ENCODE data around the gene ADCY10. TPM values are rescaled to one million over a fixed set of nuclear protein-coding genes. Genes with fewer than 3 reads are reported as not detected.
A peak's percentile ranks its signal among the peaks of the same experiment; 100 is the strongest.

ADCY10 gene
- total and polyA plus RNA-seq, 2 of the 4 experiments (the other 2 are of a cell fraction) = under 0.01 to 0.03 TPM

DNA sequence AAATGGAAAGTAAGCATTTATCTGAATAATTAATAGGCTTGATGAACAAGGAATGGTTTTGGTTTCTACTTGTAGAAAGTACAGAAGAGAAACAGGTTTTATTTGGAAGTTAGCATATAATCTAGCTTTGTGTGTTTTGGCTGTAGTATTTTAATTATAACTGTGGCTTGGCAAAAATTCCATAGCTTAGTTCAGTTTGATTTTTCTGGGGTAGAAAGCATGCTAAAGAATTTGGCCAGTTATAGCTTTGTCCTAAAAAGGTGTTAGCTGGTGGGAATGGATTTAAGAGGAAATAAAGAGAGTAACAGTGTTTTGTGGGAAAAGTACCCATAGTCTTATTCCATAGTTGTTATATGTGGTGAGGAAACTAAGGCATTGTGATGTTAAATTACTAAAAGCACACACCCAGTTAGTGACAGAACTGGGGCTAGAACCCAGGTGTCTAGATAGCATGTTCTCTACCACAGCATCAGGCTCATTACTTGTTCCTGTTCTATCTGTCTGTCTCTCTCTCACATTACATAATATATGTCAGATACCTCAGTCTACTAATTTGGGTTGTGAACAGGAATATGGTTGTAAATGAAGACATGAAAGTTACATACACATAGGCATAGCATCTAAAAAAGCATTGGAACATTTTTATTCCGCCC lies 137.2 kb downstream of the ADCY10 start:
- in situ Hi-C loops (cut with MboI; ENCODE audit: low sequenced_read_pairs) = no loop called here

More for the DNA sequence above, 137.2 kb downstream of the ADCY10 start:
- H3K27me3 ChIP-seq (ENCODE audit: control insufficient read depth, insufficient read depth, low read length) = no peaks in the 10 kb centered on the region
- ATAC-seq (ENCODE audit: low read depth) = no peak; the same call in 1 of the 2 replicates
- H2BK120ac ChIP-seq (ENCODE audit: low read depth, low read length) = no peak overlapping the region
- H4K91ac ChIP-seq (ENCODE audit: insufficient read depth, low read depth, low read length) = no peak overlapping the region
- H3K23ac ChIP-seq (ENCODE audit: low read depth, low read length) = no peak overlapping the region; the same call in 1 of the 2 replicates
- H3K27ac ChIP-seq (ENCODE audit: insufficient read depth, low read length) = no peak overlapping the region
- TF ChIP-seq MAFK (IDR thresholded peaks at IDR 0.05; ENCODE audit: low read depth, low read length) = no peak
- no peak for TF ChIP-seq CEBPB (IDR thresholded peaks at IDR 0.05; ENCODE audit: low read depth, low read length)
- TF ChIP-seq BHLHE40 (IDR thresholded peaks at IDR 0.05; ENCODE audit: low read depth, low read length) = no peak
- no peak for TF ChIP-seq RAD21 (IDR thresholded peaks at IDR 0.05; ENCODE audit: low read length)
- TF ChIP-seq NFE2L2 (IDR thresholded peaks at IDR 0.05; ENCODE audit: low read depth, low read length) = no peak
- no peak for TF ChIP-seq RCOR1 (IDR thresholded peaks at IDR 0.05; ENCODE audit: insufficient replicate concordance, low read length)
- TF ChIP-seq RFX5 (IDR thresholded peaks at IDR 0.05; ENCODE audit: low read depth, low read length) = no peak
- TF ChIP-seq CHD1 (IDR thresholded peaks at IDR 0.05; ENCODE audit: low read depth, low read length) = no peak
- no peak for TF ChIP-seq FOS (IDR thresholded peaks at IDR 0.05; ENCODE audit: low read depth, low read length)
- TF ChIP-seq SMC3 (IDR thresholded peaks at IDR 0.05; ENCODE audit: low read depth, low read length) = no peak
- no peak for TF ChIP-seq MAZ (IDR thresholded peaks at IDR 0.05; ENCODE audit: borderline replicate concordance, low read depth, low read length)
- no peak for TF ChIP-seq POLR2A (IDR thresholded peaks at IDR 0.05; ENCODE audit: low read depth, low read length)
- TF ChIP-seq, protein P1, sequence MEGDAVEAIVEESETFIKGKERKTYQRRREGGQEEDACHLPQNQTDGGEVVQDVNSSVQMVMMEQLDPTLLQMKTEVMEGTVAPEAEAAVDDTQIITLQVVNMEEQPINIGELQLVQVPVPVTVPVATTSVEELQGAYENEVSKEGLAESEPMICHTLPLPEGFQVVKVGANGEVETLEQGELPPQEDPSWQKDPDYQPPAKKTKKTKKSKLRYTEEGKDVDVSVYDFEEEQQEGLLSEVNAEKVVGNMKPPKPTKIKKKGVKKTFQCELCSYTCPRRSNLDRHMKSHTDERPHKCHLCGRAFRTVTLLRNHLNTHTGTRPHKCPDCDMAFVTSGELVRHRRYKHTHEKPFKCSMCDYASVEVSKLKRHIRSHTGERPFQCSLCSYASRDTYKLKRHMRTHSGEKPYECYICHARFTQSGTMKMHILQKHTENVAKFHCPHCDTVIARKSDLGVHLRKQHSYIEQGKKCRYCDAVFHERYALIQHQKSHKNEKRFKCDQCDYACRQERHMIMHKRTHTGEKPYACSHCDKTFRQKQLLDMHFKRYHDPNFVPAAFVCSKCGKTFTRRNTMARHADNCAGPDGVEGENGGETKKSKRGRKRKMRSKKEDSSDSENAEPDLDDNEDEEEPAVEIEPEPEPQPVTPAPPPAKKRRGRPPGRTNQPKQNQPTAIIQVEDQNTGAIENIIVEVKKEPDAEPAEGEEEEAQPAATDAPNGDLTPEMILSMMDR (conservative IDR thresholded peaks at IDR 0.05; ENCODE audit: low read depth, low read length) = no peak
- H3K9ac ChIP-seq (ENCODE audit: low read depth, low read length) = no peak overlapping the region
- H2BK15ac ChIP-seq (ENCODE audit: low read depth, low read length) = no peak overlapping the region
- no TSS peak for BruUV-seq (replicated peaks)
- CTCF ChIA-PET = interaction anchor here (0.6 to 1.6 kb wide), 3 partner anchors 9 to 29 kb away, joined by 3 to 7 read pairs (median 4); no protein-coding TSS in a partner anchor
- no peaks in the 10 kb centered on the region for H3K9me3 ChIP-seq (ENCODE audit: control insufficient read depth, insufficient read depth, low read length)
- H3K4me2 ChIP-seq (ENCODE audit: low read depth, low read length) = no peak overlapping the region
- H3K14ac ChIP-seq (replicated peaks; ENCODE audit: low read depth, low read length) = no peak overlapping the region; the same call in 1 of the 2 replicates
- no peak overlapping the region for H2AK9ac ChIP-seq (replicated peaks; ENCODE audit: low read depth, low read length, poor library complexity)
- WGBS, 2 experiments (ENCODE audit: extremely low coverage in 2 of 2, insufficient read length in 1 of 2) = no CpG with 5 or more reads among the region's 1 CpG
- H3K18ac ChIP-seq (ENCODE audit: low read depth, low read length) = 0 out of 2 replicates have a peak overlapping the region, but pooled peaks have one; percentile 11
- H2BK5ac ChIP-seq (ENCODE audit: low read depth, low read length, poor library complexity, severe bottlenecking) = no peak overlapping the region
- H3K56ac ChIP-seq (ENCODE audit: extremely low read depth, insufficient read depth, low read length) = no peak overlapping the region
- no peak overlapping the region for H3K4me3 ChIP-seq (ENCODE audit: insufficient read depth, low read depth, low read length)
- 0 out of 4 replicates have a peak overlapping the region, but pooled peaks of 1 of the 2 experiments have one; percentile 46 for H4K8ac ChIP-seq (ENCODE audit: low read depth in 2 of 2, low read length in 2 of 2)
- peak overlapping the region; percentile 74; the same call in 1 of the 2 replicates for H2BK20ac ChIP-seq (ENCODE audit: low read depth, low read length)
- DNase-seq = no peak
- H4K20me1 ChIP-seq (ENCODE audit: insufficient read depth, low read length) = peaks cover 13% of the 10 kb centered on the region; the same call in 1 of the 2 replicates
- dilution Hi-C loops (cut with HindIII; ENCODE audit: low sequenced_read_pairs, unreplicated experiment) = no loop called here
- POLR2A ChIA-PET (ENCODE audit: unreplicated experiment) = no interaction called here
- no peak overlapping the region for H4K5ac ChIP-seq (ENCODE audit: low read depth, low read length)
- intact Hi-C loops (cut with micrococcal nuclease) = loop anchor here (5.0 kb wide), 1 partner anchor 49 kb away; no protein-coding TSS in a partner anchor
- peaks cover 14% of the 10 kb centered on the region for H3K36me3 ChIP-seq (ENCODE audit: control insufficient read depth, insufficient read depth, low read length)
- H3K9me1 ChIP-seq (ENCODE audit: insufficient read depth, low read length) = peaks cover 9% of the 10 kb centered on the region; the same call in 1 of the 2 replicates
- H3K79me1 ChIP-seq (ENCODE audit: low read depth in 1 of 2, low read length in 2 of 2) = peaks cover 21 to 43% of the 10 kb centered on the region in 2 experiments
- H3K4ac ChIP-seq (ENCODE audit: low read depth, low read length) = 0 out of 2 replicates have a peak overlapping the region, but pooled peaks have one; percentile 20
- H3K4me1 ChIP-seq (ENCODE audit: control insufficient read depth, insufficient read depth, low read length) = peaks cover 8% of the 10 kb centered on the region
- no peak overlapping the region for H2AFZ ChIP-seq (replicated peaks; ENCODE audit: low read length, poor library complexity)
- no peak overlapping the region for H2AK5ac ChIP-seq (ENCODE audit: low read depth, low read length)

Measured in IMR-90 (cell line).